ENCODE results near the gene ACTG2. TPM values are rescaled to one million over a fixed set of nuclear protein-coding genes. Genes with fewer than 3 reads are reported as not detected.

ACTG2 gene
- total RNA-seq, 8 experiments from 2014 or later = 0.60 to 228 (median 3.5) TPM

GRCh38 chr2:73910873-73911547 lies 18.2 kb downstream of the ACTG2 start:
- in situ Hi-C loops (cut with MboI; ENCODE audit: low pct_unique_long_range_greater_than_20kb in 2 of 9, low sequenced_read_pairs in 9 of 9, unreplicated experiment in 9 of 9) = no loop called here
- 33 to 83% (median 65%) methylated on average over 1 to 6 of the region's 6 CpGs for WGBS, 10 experiments
- Histone ChIP-seq H3K4me1 (replicated peaks in 1 of 2) (no peaks in the 10 kb centered on the region), H3K27ac (no peak overlapping the region), H3K4me3 (no peak overlapping the region)
- ATAC-seq (replicated peaks in 6 of 8) = no peak

- in situ Hi-C loops (cut with MboI; ENCODE audit: low pct_unique_long_range_greater_than_20kb in 2 of 9, low sequenced_read_pairs in 9 of 9, unreplicated experiment in 9 of 9) = no loop called here
- H3K4me1 ChIP-seq (replicated peaks in 1 of 2) = no peaks in the 10 kb centered on the region
- WGBS, 10 experiments = 36 to 92% (median 85%) methylated on average over 2 to 8 of the region's 8 CpGs; no CpG with 5 or more reads in 1 of the 10 experiments
- H3K27ac ChIP-seq = no peak overlapping the region
- ATAC-seq (replicated peaks in 6 of 8) = no peak
- no peak overlapping the region for H3K4me3 ChIP-seq
Measured at GRCh38 chr2:73911548-73912208, 18.9 kb downstream of the ACTG2 start.

GRCh38 chr2:73913414-73914054 lies 20.7 kb downstream of the ACTG2 start:
- no peak overlapping the region for H3K4me3 ChIP-seq
- in situ Hi-C loops (cut with MboI; ENCODE audit: low pct_unique_long_range_greater_than_20kb in 2 of 9, low sequenced_read_pairs in 9 of 9, unreplicated experiment in 9 of 9) = no loop called here
- no peaks in the 10 kb centered on the region for H3K4me1 ChIP-seq (replicated peaks in 1 of 2)
- WGBS, 10 experiments = 67 to 98% (median 81%) methylated on average over 1 to 7 of the region's 8 CpGs; no CpG with 5 or more reads in 1 of the 10 experiments
- no peak overlapping the region for H3K27ac ChIP-seq
- no peak for ATAC-seq (replicated peaks in 6 of 8)

GRCh38 chr2:73914667-73915066 lies 21.9 kb downstream of the ACTG2 start:
- 66 to 89% (median 87%) methylated on average over 1 to 4 of the region's 4 CpGs; no CpG with 5 or more reads in 3 of the 10 experiments for WGBS, 10 experiments
- ATAC-seq (replicated peaks in 6 of 8) = no peak
- in situ Hi-C loops (cut with MboI; ENCODE audit: low pct_unique_long_range_greater_than_20kb in 2 of 9, low sequenced_read_pairs in 9 of 9, unreplicated experiment in 9 of 9) = no loop called here
- no peak overlapping the region for H3K4me3 ChIP-seq
- no peaks in the 10 kb centered on the region for H3K4me1 ChIP-seq (replicated peaks in 1 of 2)
- H3K27ac ChIP-seq = no peak overlapping the region

- in situ Hi-C loops (cut with MboI; ENCODE audit: low pct_unique_long_range_greater_than_20kb in 2 of 9, low sequenced_read_pairs in 9 of 9, unreplicated experiment in 9 of 9) = no loop called here
- Histone ChIP-seq H3K27ac (no peak overlapping the region), H3K4me3 (no peak overlapping the region), H3K4me1 (replicated peaks in 1 of 2) (no peaks in the 10 kb centered on the region)
- WGBS, 10 experiments = 61 to 100% (median 93%) methylated on average over 1 to 4 of the region's 5 CpGs; no CpG with 5 or more reads in 3 of the 10 experiments
- no peak for ATAC-seq (replicated peaks in 6 of 8)
Measured at GRCh38 chr2:73915437-73915993, 22.7 kb downstream of the ACTG2 start.

- no peak overlapping the region for H3K27ac ChIP-seq
- 20 to 100% (median 44%) methylated on average over 1 to 2 of the region's 2 CpGs; no CpG with 5 or more reads in 5 of the 10 experiments for WGBS, 10 experiments
- in situ Hi-C loops (cut with MboI; ENCODE audit: low pct_unique_long_range_greater_than_20kb in 2 of 9, low sequenced_read_pairs in 9 of 9, unreplicated experiment in 9 of 9) = no loop called here
- no peak for ATAC-seq (replicated peaks in 6 of 8)
- H3K4me3 ChIP-seq = no peak overlapping the region
- no peaks in the 10 kb centered on the region for H3K4me1 ChIP-seq (replicated peaks in 1 of 2)
Measured at GRCh38 chr2:73916666-73917065, 23.9 kb downstream of the ACTG2 start.

GRCh38 chr2:73917296-73917695 lies 24.5 kb downstream of the ACTG2 start:
- no peak overlapping the region for H3K27ac ChIP-seq
- H3K4me3 ChIP-seq = no peak overlapping the region
- WGBS, 10 experiments = 0 to 60% (median 39%) methylated on average over 1 to 2 of the region's 2 CpGs; no CpG with 5 or more reads in 3 of the 10 experiments
- H3K4me1 ChIP-seq (replicated peaks in 1 of 2) = no peaks in the 10 kb centered on the region
- no peak for ATAC-seq (replicated peaks in 6 of 8)
- in situ Hi-C loops (cut with MboI; ENCODE audit: low pct_unique_long_range_greater_than_20kb in 2 of 9, low sequenced_read_pairs in 9 of 9, unreplicated experiment in 9 of 9) = no loop called here

- Histone ChIP-seq H3K4me3 (no peak overlapping the region), H3K27ac (no peak overlapping the region), H3K4me1 (replicated peaks in 1 of 2) (no peaks in the 10 kb centered on the region)
- 0 to 100% (median 71%) methylated on average over 1 to 2 of the region's 4 CpGs; no CpG with 5 or more reads in 4 of the 10 experiments for WGBS, 10 experiments
- no peak for ATAC-seq (replicated peaks in 6 of 8)
- in situ Hi-C loops (cut with MboI; ENCODE audit: low pct_unique_long_range_greater_than_20kb in 2 of 9, low sequenced_read_pairs in 9 of 9, unreplicated experiment in 9 of 9) = no loop called here
Measured at GRCh38 chr2:73917696-73918207, 24.9 kb downstream of the ACTG2 start.

GRCh38 chr2:73918856-73919255 lies 26.0 kb downstream of the ACTG2 start:
- 55 to 96% (median 73%) methylated on average over 1 to 3 of the region's 3 CpGs; no CpG with 5 or more reads in 3 of the 10 experiments for WGBS, 10 experiments
- ATAC-seq (replicated peaks in 6 of 8) = no peak

GRCh38 chr2:73919596-73920228 lies 26.9 kb downstream of the ACTG2 start:
- in situ Hi-C loops (cut with MboI; ENCODE audit: low pct_unique_long_range_greater_than_20kb in 2 of 9, low sequenced_read_pairs in 9 of 9, unreplicated experiment in 9 of 9) = no loop called here

More at GRCh38 chr2:73918856-73919255, 26.0 kb downstream of the ACTG2 start:
- in situ Hi-C loops (cut with MboI; ENCODE audit: low pct_unique_long_range_greater_than_20kb in 2 of 9, low sequenced_read_pairs in 9 of 9, unreplicated experiment in 9 of 9) = no loop called here
- Histone ChIP-seq H3K4me1 (replicated peaks in 1 of 2) (no peaks in the 10 kb centered on the region), H3K4me3 (no peak overlapping the region), H3K27ac (no peak overlapping the region)

GRCh38 chr2:73920577-73921545 lies 28.1 kb downstream of the ACTG2 start:
- no peaks in the 10 kb centered on the region for H3K4me1 ChIP-seq (replicated peaks in 1 of 2)
- 0 to 100% (median 70%) methylated on average over 1 to 4 of the region's 12 CpGs; no CpG with 5 or more reads in 4 of the 10 experiments for WGBS, 10 experiments
- ATAC-seq (replicated peaks in 6 of 8) = peak; percentile 18 to 91 (median 48)
- in situ Hi-C loops (cut with MboI; ENCODE audit: low pct_unique_long_range_greater_than_20kb in 2 of 9, low sequenced_read_pairs in 9 of 9, unreplicated experiment in 9 of 9) = no loop called here
- H3K27ac ChIP-seq = no peak overlapping the region
- no peak overlapping the region for H3K4me3 ChIP-seq

More at GRCh38 chr2:73919596-73920228, 26.9 kb downstream of the ACTG2 start:
- H3K4me3 ChIP-seq = no peak overlapping the region
- H3K27ac ChIP-seq = no peak overlapping the region
- H3K4me1 ChIP-seq (replicated peaks in 1 of 2) = no peaks in the 10 kb centered on the region
- 64 to 100% (median 91%) methylated on average over 1 to 6 of the region's 7 CpGs; no CpG with 5 or more reads in 1 of the 10 experiments for WGBS, 10 experiments
- ATAC-seq (replicated peaks in 6 of 8) = no peak
